Measurements from ENCODE around the gene LRRC75A. TPM values are rescaled to one million over a fixed set of nuclear protein-coding genes. Genes with fewer than 3 reads are reported as not detected.
A peak's percentile ranks its signal among the peaks of the same experiment; 100 is the strongest.

Gene LRRC75A
- total RNA-seq, 1 donor from 2014 or later = 1.4 TPM

DNA sequence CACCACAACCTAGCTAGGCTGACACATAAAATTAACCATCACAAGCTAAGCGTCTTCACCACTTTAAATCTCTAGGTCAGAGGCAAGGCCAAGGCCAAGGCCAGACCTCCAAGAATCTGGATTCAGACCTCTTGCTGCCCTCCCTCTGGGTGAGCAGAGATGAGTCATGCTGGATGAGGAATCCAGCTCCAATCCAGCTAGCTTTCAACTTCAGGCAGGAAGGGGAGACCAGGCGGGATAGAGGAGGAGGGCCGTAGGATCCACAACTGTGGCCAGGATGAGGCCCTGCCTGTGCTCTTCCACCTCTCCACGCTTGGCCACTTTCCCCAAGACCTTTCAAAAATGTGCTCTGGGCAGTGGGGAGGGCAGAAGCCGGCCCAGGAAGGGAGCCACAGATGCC is 14.7 kb downstream of the LRRC75A start:
- DNase-seq (ENCODE audit: low spot score) = no peak
- intact Hi-C loops (cut with DNase I) = no loop called here

DNA sequence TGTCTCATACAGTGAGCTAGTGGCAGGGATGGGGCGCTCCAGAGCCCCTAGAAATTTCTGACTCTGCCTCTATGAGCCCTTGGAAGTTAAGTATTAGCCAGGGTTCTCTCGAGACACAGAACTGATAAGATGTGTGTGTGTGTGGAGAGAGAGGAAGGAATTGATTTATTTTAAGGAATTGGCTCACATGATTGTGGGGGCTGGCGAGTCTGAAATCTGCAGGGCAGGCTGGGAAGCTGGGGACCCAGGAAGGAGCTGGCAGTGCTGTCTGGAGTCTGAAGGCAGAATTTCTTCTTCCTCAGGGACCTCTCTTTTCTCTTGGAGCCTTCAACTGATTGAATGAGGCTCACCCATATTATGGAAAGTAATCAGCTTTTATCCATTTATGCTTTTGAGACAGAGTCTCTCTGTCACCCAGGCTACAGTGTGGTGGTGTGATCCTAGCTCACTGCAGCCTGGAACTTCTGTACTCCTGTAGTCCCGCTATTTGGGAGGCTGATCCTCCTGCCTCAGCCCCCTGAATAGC is 16.8 kb downstream of the LRRC75A start:
- no peak for DNase-seq (ENCODE audit: low spot score)
- intact Hi-C loops (cut with DNase I) = no loop called here

DNA sequence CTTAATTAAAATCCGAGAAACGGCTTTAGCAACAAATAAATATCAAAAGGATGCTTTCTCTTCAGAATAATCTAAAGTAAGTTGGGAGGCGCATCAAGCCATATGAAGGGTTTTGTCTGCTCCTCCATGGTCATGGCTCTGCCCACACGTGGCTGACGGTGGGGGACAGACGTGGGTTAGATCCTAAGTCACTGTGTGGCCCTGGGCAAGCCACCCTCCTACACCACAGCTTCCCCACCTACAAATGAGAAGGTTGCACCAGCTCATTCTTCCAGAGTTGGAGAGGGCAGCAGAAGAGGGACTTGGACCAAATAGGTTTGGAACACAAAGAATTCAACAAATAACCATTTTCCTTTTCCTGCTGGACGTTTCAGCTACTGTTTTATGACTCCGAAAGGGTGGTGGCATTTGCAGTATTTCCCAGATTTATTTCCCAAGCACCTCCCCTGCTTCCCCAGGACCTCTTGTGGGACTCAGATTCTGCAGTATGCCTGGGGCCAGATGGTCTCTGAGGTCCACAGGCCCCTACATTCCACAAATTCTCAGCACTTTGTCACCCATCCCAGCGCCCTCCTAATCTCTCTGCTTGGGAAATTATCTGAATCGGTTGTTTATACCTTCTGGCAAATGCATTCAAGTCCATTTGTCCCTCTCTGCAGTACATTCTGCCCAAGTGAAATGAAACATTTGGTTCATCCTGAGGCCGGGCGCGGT is 17.8 kb downstream of the LRRC75A start:
- no peak for DNase-seq (ENCODE audit: low spot score)
- intact Hi-C loops (cut with DNase I) = no loop called here

DNA sequence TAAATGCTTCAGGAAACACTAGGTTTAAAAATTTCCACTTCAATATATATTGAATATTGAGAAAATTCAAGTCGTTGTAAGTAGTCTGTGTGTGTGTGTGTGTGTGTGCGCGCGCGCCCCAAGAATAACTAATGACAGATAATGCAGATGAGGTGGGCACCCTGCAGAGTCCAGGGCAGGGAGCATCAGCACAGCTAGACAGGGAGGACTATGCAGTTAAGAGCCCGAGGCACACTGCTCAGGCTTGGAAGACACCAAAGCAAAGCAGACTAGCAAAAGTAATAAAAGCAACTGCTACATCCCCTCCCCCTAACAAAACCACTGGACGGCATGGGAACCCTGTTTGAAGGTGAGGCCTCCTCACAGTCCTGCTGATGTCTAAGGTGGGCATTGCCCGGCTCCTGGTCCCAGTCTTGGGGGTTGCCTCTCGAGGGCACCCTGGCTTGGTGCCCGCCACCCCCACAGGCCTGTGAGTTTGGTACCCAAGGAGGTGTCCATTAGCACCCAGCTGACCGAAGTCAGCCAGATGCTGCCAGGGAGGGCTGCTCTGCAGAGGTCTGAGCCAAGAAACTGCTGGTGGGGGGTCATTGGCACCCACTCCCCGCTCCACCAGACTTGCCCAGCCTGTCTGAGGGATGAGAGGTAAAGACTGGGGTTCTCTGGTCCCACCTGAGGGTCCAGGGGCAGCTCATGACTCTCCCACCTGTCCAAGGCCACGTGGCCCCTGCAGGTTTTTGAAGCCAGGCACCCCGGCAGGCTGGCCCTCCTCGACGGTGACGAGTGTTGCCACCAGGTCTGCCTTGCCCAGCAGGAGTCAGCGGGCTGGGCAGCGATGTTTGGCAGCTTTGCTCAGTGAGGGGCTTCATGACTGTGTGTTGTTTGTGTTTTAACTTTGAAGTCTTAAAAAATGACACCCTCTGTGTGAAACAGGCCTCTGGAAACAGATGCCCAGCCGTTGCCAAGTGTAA is 18.7 kb downstream of the LRRC75A start:
- DNase-seq (ENCODE audit: low spot score) = no peak
- intact Hi-C loops (cut with DNase I) = no loop called here

DNA sequence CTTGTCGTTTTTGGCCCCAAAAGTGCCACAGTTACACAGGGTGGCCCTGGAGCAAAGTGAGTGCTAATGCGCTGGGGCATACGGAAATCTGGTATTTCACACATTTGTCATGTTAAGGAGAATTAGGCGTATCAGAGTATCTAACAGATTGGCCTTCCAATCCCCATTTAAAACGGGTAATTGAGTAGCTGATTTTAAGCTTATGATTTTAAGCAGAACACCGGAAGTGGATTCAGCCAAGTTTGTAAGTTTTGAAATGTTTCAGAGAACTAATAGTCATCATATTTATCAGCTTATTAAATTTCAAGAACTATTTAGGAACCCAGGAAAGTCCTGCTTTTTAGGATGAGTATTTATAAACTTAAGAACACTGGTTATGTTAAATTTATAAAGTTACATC is 19.5 kb downstream of the LRRC75A start:
- DNase-seq (ENCODE audit: low spot score) = no peak
- intact Hi-C loops (cut with DNase I) = no loop called here

DNA sequence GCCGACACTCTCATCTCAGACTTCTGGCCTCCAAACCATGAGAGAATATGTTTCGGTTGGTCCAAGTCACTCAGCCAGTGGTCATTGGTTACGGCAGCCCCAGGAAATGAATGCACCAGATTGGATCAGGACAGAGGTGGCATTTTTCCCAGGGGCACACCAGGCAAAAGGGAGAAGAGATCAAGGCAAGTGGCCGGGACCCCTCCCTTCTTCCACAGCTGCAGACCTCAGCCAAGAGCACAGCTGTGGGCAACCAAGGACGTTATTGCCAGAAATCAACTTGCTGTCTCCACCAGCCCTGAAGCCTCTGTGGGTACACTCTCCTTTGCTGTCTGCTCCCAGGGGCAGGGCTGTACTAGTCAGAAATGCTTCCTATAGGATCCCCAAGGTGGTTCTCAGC is 20.7 kb downstream of the LRRC75A start:
- DNase-seq (ENCODE audit: low spot score) = no peak
- intact Hi-C loops (cut with DNase I) = no loop called here

DNA sequence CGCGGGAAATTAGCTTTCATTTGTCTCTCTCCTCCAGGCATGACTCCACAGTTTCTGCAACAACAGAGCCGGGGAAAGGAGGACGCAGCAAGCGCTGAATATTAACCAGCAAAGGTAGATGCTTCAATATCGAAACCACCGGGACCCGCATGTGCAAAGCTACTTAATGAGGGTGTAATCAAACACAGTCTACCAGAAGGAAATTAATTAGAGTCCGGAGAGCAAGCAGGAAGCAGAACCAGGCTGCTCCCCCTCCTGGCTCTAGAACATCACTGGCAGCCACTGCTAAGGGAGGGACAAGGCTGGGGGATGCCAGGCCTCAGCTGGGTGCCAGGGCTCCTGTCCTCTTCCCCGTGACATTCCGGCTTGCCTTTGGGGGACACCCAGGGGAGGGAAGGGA is 21.7 kb downstream of the LRRC75A start:
- DNase-seq (ENCODE audit: low spot score) = no peak
- intact Hi-C loops (cut with DNase I) = no loop called here

DNA sequence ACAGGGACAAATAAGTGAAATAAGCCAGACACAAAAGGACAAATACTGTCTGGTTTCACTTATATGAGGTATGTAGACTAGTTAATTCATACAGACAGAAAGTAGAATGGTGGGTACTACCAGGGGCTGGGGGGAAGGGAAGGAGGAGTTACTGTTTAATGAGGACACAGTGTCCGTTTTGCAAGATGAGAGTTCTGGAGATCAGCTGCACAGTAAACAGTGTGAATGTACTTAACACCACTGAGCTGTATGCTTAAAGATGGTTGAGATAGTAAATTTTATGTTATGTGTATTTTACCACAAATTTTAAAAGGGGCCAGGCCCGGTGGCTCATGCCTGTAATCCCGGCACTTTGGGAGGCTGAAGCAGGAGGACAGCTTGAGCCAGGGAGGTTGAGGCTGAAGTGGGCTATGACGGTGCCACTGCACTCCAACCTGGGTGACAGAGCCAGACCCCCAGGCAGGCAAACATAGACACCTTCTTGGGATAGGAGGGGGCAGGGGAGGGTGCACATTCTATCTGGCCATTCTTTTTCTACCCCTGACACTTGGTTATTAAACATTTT is 23.5 kb downstream of the LRRC75A start:
- DNase-seq (ENCODE audit: low spot score) = no peak
- intact Hi-C loops (cut with DNase I) = no loop called here

DNA sequence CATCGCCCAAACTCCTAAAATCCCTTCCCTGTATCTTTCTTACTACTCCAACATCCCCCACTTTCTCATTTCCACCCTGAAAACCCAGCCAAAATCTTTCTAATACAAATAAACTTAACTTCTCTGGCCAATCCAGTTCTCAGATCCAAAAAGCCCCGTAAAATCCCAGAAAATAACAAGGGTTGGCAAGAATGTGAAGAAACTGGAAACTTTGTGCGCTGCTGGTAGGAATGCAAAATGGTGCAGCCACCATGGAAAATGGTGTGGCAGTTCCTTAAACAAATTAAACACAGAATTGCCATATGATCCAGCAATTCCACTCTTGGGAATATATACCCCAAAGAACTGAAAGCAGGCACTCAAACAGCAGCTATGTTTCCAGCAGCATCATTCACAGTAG is 24.1 kb downstream of the LRRC75A start:
- intact Hi-C loops (cut with DNase I) = no loop called here
- DNase-seq (ENCODE audit: low spot score) = no peak

DNA sequence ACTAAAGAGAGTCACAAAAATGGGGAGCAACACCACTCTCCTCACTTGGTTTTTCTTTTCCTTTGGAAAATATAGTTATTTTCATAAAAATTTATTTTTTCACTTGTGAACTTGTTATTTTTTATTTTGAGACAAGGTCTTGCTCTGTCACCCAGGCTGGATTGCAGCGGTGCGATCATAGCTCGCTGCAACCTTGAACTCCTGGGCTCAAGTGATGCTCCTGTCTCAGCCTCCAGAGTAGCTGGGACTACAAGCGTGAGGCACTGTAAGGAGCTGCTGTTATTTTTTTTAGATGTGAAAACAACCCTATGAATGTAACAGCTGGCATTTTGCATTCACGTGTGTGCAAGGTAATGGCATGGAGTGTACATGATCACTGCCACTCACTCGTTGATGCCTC is 24.9 kb downstream of the LRRC75A start:
- DNase-seq (ENCODE audit: low spot score) = no peak
- intact Hi-C loops (cut with DNase I) = no loop called here

DNA sequence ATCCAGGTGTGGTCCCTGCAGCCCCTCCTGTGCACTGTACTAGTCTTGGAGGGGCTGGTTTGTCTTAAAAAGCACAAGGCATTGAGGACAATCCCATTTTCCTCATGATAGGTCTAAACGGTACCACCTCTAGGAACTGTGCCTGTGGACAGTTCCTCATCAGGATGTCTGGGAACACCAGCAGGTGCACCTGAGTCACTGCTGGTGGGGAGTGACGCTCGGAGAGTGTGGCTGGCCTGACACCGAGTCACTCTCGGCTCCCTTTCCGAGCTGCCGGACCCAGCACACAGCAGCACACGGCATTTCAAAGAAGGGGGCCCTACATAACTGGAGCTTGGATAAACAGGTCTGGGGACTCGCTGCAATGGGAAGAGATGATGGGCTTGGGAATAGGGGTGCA is 25.6 kb downstream of the LRRC75A start:
- intact Hi-C loops (cut with DNase I) = no loop called here
- DNase-seq (ENCODE audit: low spot score) = no peak

DNA sequence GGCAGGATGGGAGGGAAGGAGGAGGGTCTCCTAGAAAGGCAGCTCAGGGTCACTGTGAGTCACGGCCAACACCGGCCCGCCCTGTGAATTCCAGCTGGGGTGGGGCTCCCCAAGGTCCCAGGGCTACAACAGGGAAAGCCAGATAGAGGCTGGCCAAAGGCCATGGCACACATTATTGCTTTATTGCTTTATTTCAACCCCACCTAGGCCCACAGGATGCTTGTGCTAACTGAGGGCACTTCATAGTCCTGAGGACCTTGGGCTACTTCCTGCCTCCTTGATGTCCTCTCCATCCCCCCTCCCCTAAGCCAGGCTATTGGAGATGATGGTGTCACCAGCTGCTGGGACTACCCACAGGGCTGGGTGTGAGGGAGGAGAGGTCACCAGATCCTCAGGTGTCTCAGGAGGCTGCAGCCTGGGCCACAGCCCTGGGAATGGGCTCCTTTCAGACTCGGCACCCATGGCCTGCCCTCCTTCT is 26.1 kb downstream of the LRRC75A start:
- DNase-seq (ENCODE audit: low spot score) = no peak

DNA sequence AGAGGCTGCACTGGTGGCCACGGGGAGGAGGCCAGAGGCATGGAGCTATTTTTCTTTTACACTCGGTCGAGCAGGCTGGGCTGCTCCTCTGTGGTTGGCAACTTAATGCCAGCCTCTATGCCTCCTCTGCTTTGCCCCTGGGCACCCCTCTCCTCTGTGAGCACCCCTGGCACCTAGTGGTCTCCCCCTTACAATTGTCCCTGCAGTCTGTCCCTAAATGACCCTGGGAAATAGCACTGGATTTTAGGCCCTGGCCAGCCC is 27.0 kb downstream of the LRRC75A start:
- no peak for DNase-seq (ENCODE audit: low spot score)
- intact Hi-C loops (cut with DNase I) = no loop called here

More for the DNA sequence above, 26.1 kb downstream of the LRRC75A start:
- intact Hi-C loops (cut with DNase I) = no loop called here

DNA sequence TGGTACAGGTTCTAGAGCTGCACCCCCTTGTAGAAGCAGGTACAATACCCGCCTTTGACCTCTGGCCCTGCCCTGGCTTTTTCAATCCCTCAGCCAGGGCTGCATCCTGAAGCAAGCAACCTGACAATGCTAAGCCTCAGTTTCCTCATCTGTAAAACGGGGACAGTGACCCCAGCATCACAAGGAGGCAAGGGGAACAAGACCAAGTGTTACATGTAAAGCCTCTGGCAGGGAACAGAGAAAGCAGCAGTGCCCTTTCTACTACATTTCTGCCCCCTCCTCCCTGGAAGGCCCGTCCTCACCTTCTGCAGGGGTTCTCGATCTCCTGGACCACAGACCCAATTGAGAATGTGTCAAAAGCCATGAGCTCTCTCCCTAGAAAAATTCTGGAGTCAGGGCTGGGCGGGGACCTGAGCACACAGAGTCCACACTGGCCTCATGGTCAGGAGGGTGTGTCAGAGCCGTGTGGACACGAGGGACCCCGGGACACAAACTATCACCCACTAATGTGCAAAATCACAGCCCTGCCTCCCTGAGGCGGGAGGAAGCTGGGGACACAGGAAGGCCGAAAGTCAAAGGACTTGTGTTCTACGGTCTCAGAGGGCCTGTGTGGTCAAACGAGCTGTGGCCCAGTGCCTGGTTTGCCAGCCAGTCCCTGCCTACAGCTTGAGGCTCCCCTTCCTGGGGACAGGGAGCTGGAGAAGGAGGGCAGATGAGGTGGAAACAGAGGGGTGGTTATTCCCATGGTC is 27.5 kb downstream of the LRRC75A start:
- no peak for DNase-seq (ENCODE audit: low spot score)
- intact Hi-C loops (cut with DNase I) = no loop called here

DNA sequence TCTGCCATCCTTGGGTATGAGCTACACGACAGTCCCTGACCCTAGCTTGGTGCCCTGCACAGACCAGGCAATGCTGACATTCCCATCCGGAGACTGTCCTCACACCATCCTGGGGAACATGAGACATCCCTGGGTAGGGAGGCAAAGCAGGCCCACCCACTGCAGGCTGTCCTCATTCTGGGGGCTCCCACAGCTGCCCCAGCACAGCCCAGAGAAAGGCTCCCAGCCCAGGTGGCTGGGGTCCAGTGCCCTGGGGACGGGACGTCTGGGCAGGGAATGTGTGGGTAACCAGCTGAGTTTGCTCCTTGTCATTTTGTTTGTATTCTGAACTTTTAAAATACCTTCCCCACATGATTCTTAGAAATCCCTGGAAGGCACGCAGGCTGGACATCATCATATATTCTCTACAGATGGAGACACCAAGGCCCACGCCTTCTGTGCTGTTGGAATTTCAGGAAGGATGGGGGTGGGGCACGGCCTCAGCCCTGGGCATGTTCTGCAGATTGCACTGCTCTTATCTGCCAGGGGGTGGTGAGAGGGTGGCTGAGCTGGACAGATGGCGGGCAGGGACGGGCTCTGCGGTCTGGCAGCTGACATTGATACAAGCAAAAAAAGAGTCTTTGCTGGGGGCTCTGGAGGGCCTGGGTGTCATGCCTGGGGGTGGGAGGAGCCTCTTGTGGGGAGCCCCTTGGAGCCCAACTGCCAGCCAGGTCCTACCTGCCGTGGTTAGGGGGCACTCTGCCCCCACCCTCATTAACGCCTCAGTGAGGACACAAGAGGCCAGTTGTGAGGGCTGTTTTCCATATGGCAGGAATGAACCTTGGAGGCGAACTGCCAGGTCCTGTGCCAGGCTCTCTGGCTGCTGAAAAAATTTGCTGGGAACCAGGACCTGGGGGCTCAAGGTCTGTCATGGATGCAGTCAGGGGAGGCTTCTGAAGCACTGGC is 28.4 kb downstream of the LRRC75A start:
- DNase-seq (ENCODE audit: low spot score) = peak; percentile 81
- intact Hi-C loops (cut with DNase I) = loop anchor here (2.0 kb wide), 1 partner anchor 53 kb away; no protein-coding TSS in a partner anchor

DNA sequence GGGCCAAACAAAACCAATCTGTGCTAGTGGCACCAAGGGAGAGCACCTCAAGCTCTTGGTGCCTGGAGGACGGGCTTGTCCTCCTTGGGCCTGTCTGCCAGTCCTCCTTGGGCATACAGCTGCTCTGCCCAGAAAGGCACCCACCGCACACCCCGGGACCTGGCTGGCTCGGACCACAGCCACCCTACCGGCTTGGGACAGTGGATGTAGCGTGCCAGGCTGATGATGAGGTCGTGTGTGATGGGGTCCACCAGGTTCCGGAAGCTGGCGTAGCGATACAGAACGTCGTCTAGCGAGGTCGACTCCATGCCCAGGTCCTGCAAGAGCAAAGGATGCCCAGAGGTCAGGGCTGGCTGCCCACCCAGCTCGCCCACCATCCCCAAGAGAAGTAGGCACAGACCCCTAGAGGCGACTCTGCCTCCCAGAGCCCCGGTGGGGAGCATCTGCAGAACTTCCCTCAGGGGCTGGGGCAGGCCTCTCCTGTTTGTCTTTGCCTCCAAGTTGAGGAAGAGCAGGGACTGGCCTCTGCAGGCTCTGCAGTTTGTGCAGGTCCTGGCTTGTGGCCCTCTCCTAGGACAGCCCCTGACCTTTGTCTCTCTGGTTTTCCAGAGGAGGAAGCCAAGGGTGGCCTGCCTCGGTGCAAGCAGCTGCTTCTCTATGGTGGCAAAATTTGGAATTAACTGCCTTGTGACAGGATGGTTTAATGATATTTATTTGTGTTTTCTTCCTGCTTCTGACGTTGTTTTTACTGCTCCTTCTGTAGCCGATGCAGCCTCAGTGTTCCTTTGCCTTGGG is 29.7 kb downstream of the LRRC75A start:
- intact Hi-C loops (cut with DNase I) = loop anchor here (2.0 kb wide), 1 partner anchor 55 kb away; no protein-coding TSS in a partner anchor

DNA sequence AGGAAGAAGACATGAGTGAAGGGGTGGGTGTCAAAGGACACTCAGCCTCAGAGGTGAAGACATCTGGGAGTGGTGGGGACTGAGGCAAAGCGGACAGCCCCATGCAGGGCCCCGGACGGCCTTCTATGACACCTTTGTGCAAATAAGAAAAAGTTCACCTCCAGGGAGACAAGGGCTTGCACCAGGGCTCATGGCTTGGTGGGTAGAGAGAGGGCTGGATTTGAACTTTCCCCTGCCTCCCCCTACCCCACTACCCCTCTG is 30.5 kb downstream of the LRRC75A start:
- intact Hi-C loops (cut with DNase I) = no loop called here
- DNase-seq (ENCODE audit: low spot score) = no peak

More for the DNA sequence above, 29.7 kb downstream of the LRRC75A start:
- no peak for DNase-seq (ENCODE audit: low spot score)
